T47D (cell line): ENCODE measurements around the gene SLC6A2.

Experiments used
- DNase-seq, 2 experiments: peaks; one replicate each; pipeline versions ENCODE4 v3.0.0 to v3.0.0-alpha.2; 2011 to 2012; ENCODE audit warnings: low read depth in 1 of 2, low spot score in 1 of 2
- JUND ChIP-seq: IDR thresholded peaks from 2 replicates; pipeline ENCODE4 v1.6.1; 2012; ENCODE audit warnings: low read depth
- in situ Hi-C: cut with HindIII; loops from 2 replicates; pipeline ENCODE4 v1.10.0; 2016; ENCODE audit warnings: low sequenced_read_pairs, low pct_unique_long_range_greater_than_20kb

Gene SLC6A2

DNA sequence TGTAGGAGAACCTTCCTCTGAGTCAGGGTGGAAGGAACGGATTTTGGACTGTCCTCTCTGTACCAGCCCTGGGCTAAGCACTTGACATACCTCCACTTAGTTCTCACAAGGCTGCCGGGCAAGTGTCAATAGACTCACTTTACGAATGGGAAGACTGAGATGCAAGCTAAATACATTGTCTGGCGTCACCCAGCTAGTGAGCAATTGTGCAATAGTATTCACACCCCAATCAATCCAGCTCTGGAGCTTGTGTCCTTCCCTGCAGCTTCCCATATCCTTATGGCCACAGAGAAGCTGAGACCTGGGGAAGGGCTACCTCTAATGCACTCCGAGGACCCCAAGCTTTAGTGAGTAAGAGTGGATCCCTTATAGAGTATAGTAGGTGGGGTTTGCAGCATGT, 39.8 kb downstream of the SLC6A2 start:
- DNase-seq: no peak
- in situ Hi-C loops: no loop called here
- no peak for TF ChIP-seq JUND

- no peak for TF ChIP-seq JUND
- DNase-seq: no peak
- in situ Hi-C loops: no loop called here
These were observed 42.1 kb downstream of the SLC6A2 start for GRCh38 chr16:55697867-55698266.

GRCh38 chr16:55698331-55698730, 42.5 kb downstream of the SLC6A2 start:
- in situ Hi-C loops: no loop called here
- TF ChIP-seq JUND: no peak
- DNase-seq: no peak

DNA sequence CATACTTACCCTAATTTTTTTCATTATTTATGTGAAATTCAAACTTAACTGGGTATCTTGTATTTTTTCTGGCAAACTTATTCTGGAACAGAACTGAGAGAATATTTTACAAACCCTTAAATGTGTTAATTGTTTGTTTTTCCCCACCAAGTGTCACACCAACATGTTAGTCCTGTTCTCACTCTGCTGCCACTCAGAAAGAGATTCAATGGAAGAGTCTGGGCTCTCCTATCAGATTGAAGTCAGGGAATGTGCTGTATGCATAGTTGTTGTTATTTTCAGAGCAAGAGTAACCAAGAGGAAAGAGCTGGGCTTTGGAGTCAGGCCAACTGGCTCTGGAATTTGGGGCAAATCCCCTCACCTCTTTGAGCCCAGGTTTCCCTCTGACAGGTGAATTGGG, 43.2 kb downstream of the SLC6A2 start:
- no peak for DNase-seq
- in situ Hi-C loops: no loop called here
- no peak for TF ChIP-seq JUND

- TF ChIP-seq JUND: no peak
- DNase-seq: no peak
- in situ Hi-C loops: no loop called here
These were observed 43.8 kb downstream of the SLC6A2 start for GRCh38 chr16:55699616-55700015.

GRCh38 chr16:55700067-55700466, 44.3 kb downstream of the SLC6A2 start:
- no peak for TF ChIP-seq JUND
- DNase-seq: no peak
- in situ Hi-C loops: no loop called here

- no peak for TF ChIP-seq JUND
- in situ Hi-C loops: no loop called here
- DNase-seq: no peak
These were observed 45.2 kb downstream of the SLC6A2 start for GRCh38 chr16:55700961-55701360.

GRCh38 chr16:55701442-55702319, 45.9 kb downstream of the SLC6A2 start:
- DNase-seq: peak in 1 of 2 experiments; percentile 61
- TF ChIP-seq JUND: no peak
- in situ Hi-C loops: no loop called here

- TF ChIP-seq JUND: no peak
- peak; percentile 10 to 62 for DNase-seq
- in situ Hi-C loops: no loop called here
These were observed 47.5 kb downstream of the SLC6A2 start for GRCh38 chr16:55703003-55704001.

- no peak for TF ChIP-seq JUND
- in situ Hi-C loops: no loop called here
- no peak for DNase-seq
These were observed 51.1 kb downstream of the SLC6A2 start for GRCh38 chr16:55706739-55707384.

- in situ Hi-C loops: no loop called here
These were observed 54.0 kb downstream of the SLC6A2 start for GRCh38 chr16:55709801-55710200.

GRCh38 chr16:55710466-55710865, 54.7 kb downstream of the SLC6A2 start:
- in situ Hi-C loops: no loop called here
- peak; percentile 41 to 75 for DNase-seq
- TF ChIP-seq JUND: no peak

More at GRCh38 chr16:55709801-55710200, 54.0 kb downstream of the SLC6A2 start:
- DNase-seq: no peak
- no peak for TF ChIP-seq JUND
